ENCODE results near the gene LTC4S.
"Not testable (repeated sequence)": the region's sequence is repeated elsewhere in the genome, so short reads cannot be mapped to it uniquely, and the experiment has no call there.

The LTC4S gene

DNA sequence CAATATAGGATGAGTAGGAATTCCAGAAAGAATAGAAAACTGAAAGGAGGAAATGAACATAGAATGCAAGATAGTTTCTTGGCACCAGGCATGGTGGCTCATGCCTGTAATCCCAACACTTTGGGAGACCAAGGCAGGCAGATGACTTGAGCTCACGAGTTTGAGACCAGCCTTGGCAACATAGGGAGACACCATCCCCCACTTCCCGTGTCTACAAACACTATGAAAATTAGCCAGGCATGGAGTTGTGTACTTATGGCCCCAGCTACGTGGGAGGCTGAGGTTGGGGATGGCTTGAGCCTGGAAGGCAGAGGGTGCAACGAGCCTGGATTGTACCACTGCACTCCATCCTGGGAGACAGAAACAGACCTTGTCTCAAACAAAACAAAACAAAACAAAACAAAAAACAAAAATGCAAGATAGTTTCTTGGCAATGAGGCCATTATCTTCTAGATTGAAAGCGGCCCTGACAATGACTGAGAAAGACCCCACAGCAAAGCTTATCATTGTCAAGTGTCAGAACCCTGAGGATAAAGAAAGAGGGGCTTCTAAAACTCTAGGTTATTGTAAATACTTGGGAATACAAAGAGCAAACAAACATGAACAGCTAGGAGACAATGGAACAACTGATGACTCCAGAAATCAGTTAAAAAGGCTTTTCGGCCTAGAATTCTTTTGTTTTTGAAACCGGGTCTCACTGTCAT lies 36.1 kb downstream of the LTC4S start:
- TF ChIP-seq, protein P1, sequence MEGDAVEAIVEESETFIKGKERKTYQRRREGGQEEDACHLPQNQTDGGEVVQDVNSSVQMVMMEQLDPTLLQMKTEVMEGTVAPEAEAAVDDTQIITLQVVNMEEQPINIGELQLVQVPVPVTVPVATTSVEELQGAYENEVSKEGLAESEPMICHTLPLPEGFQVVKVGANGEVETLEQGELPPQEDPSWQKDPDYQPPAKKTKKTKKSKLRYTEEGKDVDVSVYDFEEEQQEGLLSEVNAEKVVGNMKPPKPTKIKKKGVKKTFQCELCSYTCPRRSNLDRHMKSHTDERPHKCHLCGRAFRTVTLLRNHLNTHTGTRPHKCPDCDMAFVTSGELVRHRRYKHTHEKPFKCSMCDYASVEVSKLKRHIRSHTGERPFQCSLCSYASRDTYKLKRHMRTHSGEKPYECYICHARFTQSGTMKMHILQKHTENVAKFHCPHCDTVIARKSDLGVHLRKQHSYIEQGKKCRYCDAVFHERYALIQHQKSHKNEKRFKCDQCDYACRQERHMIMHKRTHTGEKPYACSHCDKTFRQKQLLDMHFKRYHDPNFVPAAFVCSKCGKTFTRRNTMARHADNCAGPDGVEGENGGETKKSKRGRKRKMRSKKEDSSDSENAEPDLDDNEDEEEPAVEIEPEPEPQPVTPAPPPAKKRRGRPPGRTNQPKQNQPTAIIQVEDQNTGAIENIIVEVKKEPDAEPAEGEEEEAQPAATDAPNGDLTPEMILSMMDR (conservative IDR thresholded peaks at IDR 0.05; ENCODE audit: low read length), result no peak
- no peak for DNase-seq (ENCODE audit: low read depth)

DNA sequence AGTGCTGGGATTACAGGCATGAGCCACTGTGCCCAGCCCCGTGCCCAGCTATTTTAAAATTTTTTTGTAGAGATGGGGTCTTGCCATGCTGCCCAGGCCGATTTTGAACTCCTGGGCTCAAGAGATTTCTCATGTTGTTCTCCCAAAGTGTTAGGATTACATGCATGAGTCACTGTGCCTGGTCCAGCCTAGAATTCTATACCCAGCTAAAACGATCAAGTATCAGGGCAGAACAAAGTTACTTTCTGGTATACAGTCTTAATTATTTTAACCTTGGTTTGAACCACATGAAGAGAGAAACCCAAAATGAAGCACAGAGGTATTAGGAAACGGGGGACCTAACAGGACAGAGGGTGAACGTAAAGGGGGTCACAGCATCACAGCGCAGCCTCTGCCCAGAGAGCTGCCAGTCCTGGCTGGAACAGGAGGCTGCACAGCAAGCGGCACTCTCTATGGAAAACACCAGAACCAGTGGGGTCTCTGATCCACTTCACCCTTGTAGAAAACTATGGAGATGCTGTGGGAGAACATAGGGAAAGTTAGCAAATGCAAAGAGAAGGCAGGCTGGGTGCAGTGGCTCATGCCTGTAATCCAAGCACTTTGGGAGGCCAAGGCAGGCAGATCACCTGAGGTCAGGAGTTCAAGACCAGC lies 37.2 kb downstream of the LTC4S start:
- TF ChIP-seq, protein P1 (conservative IDR thresholded peaks at IDR 0.05; ENCODE audit: low read length), result no peak
- DNase-seq (ENCODE audit: low read depth), result no peak
- no peak overlapping the region for H3K4me3 ChIP-seq (ENCODE audit: low read length)

More for the DNA sequence above, 36.1 kb downstream of the LTC4S start:
- H3K4me3 ChIP-seq (ENCODE audit: low read length), result no peak overlapping the region

DNA sequence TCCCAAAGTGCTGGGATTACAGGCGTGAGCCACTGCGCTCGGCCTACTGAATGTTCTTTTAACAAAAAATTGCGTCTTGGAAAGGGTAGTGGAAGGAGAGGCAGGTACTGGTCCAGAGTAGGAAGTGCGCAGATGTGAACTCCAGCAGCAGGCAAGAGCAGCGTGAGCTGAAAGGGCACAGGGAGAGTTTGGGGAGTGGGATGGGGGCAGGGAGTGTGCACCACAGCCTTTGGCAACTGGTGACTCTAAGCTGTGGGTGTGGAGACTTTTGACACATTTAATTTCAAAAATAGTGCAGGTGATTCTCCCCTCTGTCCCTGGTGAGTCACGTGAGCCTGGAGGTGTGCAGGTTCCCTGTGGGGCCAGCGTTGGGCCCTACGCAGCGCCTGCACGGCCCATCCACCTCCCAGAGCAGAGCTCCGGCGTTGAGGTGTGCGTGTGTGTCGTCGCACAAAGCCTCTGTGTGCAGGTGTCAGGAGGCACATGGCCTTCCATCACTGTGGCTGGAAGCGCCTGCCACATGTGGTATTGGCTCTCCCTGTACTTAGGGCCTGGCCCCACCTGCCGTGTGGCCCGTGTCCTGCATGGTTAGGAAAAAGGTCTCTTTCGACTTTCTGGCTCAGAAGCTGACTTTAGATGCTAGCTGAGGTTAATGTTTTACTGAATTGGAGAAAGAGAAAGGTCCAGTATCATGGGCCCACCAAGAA lies 38.4 kb downstream of the LTC4S start:
- no peak for DNase-seq (ENCODE audit: low read depth)
- TF ChIP-seq, protein P1 (conservative IDR thresholded peaks at IDR 0.05; ENCODE audit: low read length), result no peak

DNA sequence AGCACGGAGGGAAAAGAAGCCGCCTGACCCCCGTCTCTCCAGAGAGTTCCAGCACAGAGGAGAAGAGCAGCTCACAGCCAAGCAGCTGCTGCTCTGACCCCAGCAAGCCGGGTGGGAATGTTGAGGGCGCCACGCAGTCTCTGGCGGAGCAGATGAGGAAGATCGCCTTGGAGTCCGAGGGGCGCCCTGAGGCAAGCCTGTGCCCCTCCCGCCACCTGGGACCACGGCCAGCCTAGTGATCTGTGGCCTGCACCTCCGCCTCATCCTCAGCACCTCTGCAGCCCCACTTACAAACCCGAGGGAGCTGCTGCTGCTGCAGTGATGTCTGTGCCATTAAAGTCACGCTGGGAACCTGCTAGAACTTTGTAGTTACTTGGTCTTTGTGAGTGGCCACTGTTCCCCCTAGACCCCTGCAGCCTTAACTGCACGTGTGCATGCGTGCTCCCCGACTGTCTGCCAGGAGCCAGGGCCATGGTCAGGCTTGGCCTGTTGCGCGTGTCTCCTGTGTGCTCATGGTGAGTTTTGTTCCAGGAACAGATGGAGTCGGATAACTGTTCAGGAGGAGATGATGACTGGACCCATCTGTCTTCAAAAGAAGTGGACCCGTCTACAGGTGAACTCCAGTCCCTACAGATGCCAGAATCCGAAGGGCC lies 39.4 kb downstream of the LTC4S start:
- DNase-seq (ENCODE audit: low read depth), result no peak

More for the DNA sequence above, 38.4 kb downstream of the LTC4S start:
- H3K4me3 ChIP-seq (ENCODE audit: low read length), result no peak overlapping the region

DNA sequence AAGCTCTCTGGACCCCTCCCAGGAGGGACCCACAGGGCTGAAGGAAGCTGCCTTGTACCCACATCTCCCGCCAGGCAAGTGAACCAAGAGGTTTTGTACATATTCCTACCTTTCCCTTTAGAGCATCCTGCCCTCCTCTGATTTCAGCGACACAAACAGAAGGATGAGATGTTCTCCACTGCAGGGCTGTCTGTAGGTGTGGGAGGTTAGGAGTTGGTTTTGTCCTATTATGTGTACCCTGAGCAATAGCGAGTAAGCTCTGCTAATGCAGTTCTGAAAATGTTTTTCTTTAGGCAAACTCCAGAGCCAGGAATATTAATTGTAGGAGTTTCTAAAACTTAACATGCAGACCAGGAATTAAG lies 39.9 kb downstream of the LTC4S start:
- DNase-seq (ENCODE audit: low read depth), result no peak
- TF ChIP-seq, protein P1 (conservative IDR thresholded peaks at IDR 0.05; ENCODE audit: low read length), result no peak

More for the DNA sequence above, 39.4 kb downstream of the LTC4S start:
- no peak overlapping the region for H3K4me3 ChIP-seq (ENCODE audit: low read length)
- TF ChIP-seq, protein P1 (conservative IDR thresholded peaks at IDR 0.05; ENCODE audit: low read length), result no peak

DNA sequence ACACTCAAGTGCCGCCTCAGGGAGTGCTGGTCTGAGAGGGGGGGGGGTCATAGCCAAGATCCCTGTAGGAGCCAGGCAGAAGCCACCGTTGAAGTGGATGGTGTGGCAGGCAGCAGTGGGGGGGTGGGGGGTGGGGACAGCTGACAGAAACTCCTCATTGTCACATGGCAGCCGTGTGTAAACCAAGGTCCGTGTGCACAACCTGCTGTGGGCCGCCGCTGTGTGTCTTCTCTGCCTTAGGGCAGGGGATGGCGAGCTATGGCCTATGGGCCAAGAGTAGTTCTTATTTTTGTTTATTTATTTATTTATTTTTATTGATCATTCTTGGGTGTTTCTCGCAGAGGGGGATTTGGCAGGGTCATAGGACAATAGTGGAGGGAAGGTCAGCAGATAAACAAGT lies 40.3 kb downstream of the LTC4S start:
- DNase-seq (ENCODE audit: low read depth), result no peak
- no peak overlapping the region for H3K4me3 ChIP-seq (ENCODE audit: low read length)
- TF ChIP-seq, protein P1 (conservative IDR thresholded peaks at IDR 0.05; ENCODE audit: low read length), result no peak

More for the DNA sequence above, 39.9 kb downstream of the LTC4S start:
- H3K4me3 ChIP-seq (ENCODE audit: low read length), result no peak overlapping the region

DNA sequence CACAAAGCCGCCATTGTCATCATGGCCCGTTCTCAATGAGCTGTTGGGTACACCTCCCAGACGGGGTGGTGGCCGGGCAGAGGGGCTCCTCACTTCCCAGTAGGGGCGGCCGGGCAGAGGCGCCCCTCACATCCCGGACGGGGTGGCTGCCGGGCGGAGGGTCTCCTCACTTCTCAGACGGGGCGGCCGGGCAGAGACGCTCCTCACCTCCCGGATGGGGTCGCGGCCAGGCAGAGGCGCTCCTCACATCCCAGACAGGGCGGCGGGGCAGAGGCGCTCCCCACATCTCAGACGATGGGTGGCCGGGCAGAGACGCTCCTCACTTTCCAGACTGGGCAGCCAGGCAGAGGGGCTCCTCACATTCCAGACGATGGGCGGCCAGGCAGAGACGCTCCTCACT lies 41.1 kb downstream of the LTC4S start:
- H3K4me3 ChIP-seq (ENCODE audit: low read length); DNase-seq (ENCODE audit: low read depth): not testable (repeated sequence)
